ENCODE results near the gene IFNAR2. TPM values are rescaled to one million over a fixed set of nuclear protein-coding genes. Genes with fewer than 3 reads are reported as not detected.

Gene IFNAR2
- 23.7 TPM for total RNA-seq (2013)
- polyA plus RNA-seq (10 to 100 TPM; 47.7 to 79.8 (median 59.5) TPM), polyA minus RNA-seq (10.5 and 15.7 TPM in 2 replicates), total RNA-seq (29.5 to 104 (median 54.0) reads per million in 11 experiments)

GRCh38 chr21:33229784-33230544 is at the start of gene IFNAR2:
TSS of gene IFNAR2 (plus strand) at chr21:33229938. CDS start at chr21:33241923, 11,985 bp downstream.
- Mint-ChIP-seq H3K4me1 (peaks cover 49% of the 10 kb centered on the region), H3K27me3 (ENCODE audit: low read depth in 3 of 3) (peaks cover 0 to 3% (median under 1%) of the 10 kb centered on the region in 3 donors), H3K9me3 (no peaks in the 10 kb centered on the region), H3K4me3 (peak within 1 kb of the TSS; percentile 90 to 93), H3K36me3 (peaks cover 18 to 20% of the 10 kb centered on the region in 2 donors), H3K27ac (peak within 1 kb of the TSS; percentile 87 to 96 (median 92))
- peak within 1 kb of the TSS; percentile 72 for H2AFZ ChIP-seq (ENCODE audit: insufficient read depth, low read depth, low read length, poor library complexity, severe bottlenecking)
- intact Hi-C loops (cut with micrococcal nuclease) = loop anchor here (5.0 kb wide), 2 partner anchors 33 to 37 kb away; partner anchors contain the start of gene IL10RB (in 2 of the 2)
- H3K9me3 ChIP-seq (replicated peaks in 1 of 2; ENCODE audit: control insufficient read depth in 1 of 2, insufficient read depth in 1 of 2, low read length in 2 of 2) = no peaks in the 10 kb centered on the region
- H3K36me3 ChIP-seq (replicated peaks in 1 of 2; ENCODE audit: control insufficient read depth in 1 of 2, insufficient read depth in 2 of 2, low read length in 2 of 2) = peaks cover 0 to 7% of the 10 kb centered on the region in 2 donors
- peak within 1 kb of the TSS; percentile 88 to 95 for H3K27ac ChIP-seq (ENCODE audit: low read depth in 1 of 2, low read length in 2 of 2)
- H3K4me1 ChIP-seq (ENCODE audit: control insufficient read depth in 1 of 2, insufficient read depth in 2 of 2, low read length in 2 of 2) = peaks cover 43 to 54% of the 10 kb centered on the region in 2 donors
- peak within 1 kb of the TSS; percentile 92 to 99 (median 97) for H3K4me3 ChIP-seq (replicated peaks in 1 of 3; ENCODE audit: low read depth in 2 of 3, low read length in 3 of 3)
- peaks cover 9% of the 10 kb centered on the region for H4K20me1 ChIP-seq (ENCODE audit: insufficient read depth, low read length)
- peaks cover 53% of the 10 kb centered on the region for H3K79me2 ChIP-seq (ENCODE audit: insufficient read depth, low read length)
- H3K9ac ChIP-seq (ENCODE audit: insufficient read depth, low read length, poor library complexity, severe bottlenecking) = peak within 1 kb of the TSS; percentile 99
- DNase-seq = peak; percentile 58 to 69 (median 64)
- peak within 1 kb of the TSS; percentile 85 for H3K4me2 ChIP-seq (replicated peaks; ENCODE audit: extremely low read depth, low read length, poor library complexity, severe bottlenecking)
- WGBS (ENCODE audit: insufficient coverage) = under 1% methylated on average over 91 of the region's 95 CpGs
- no peaks in the 10 kb centered on the region for H3K27me3 ChIP-seq (ENCODE audit: control insufficient read depth in 2 of 2, insufficient read depth in 2 of 2, low read length in 2 of 2)
- no peak for TF ChIP-seq CTCF (IDR thresholded peaks at IDR 0.05)

- Mint-ChIP-seq H3K27ac (no peak overlapping the region), H3K36me3 (no peaks in the 10 kb centered on the region), H3K4me3 (no peak overlapping the region), H3K4me1 (peaks cover 21% of the 10 kb centered on the region), H3K27me3 (ENCODE audit: low read depth in 3 of 3) (peaks cover 3 to 10% (median 8%) of the 10 kb centered on the region in 3 donors), H3K9me3 (peaks cover 0 to 2% (median 0%) of the 10 kb centered on the region in 7 donors)
- Histone ChIP-seq H3K9me3 (replicated peaks in 1 of 2; ENCODE audit: control insufficient read depth in 1 of 2, insufficient read depth in 1 of 2, low read length in 2 of 2) (no peaks in the 10 kb centered on the region), H4K20me1 (ENCODE audit: insufficient read depth, low read length) (no peaks in the 10 kb centered on the region), H3K9ac (ENCODE audit: insufficient read depth, low read length, poor library complexity, severe bottlenecking) (no peak overlapping the region), H3K27ac (ENCODE audit: low read depth in 1 of 2, low read length in 2 of 2) (no peak overlapping the region), H2AFZ (ENCODE audit: insufficient read depth, low read depth, low read length, poor library complexity, severe bottlenecking) (no peak overlapping the region), H3K36me3 (replicated peaks in 1 of 2; ENCODE audit: control insufficient read depth in 1 of 2, insufficient read depth in 2 of 2, low read length in 2 of 2) (no peaks in the 10 kb centered on the region), H3K27me3 (ENCODE audit: control insufficient read depth in 2 of 2, insufficient read depth in 2 of 2, low read length in 2 of 2) (no peaks in the 10 kb centered on the region), H3K4me3 (replicated peaks in 1 of 3; ENCODE audit: low read depth in 2 of 3, low read length in 3 of 3) (no peak overlapping the region), H3K4me2 (replicated peaks; ENCODE audit: extremely low read depth, low read length, poor library complexity, severe bottlenecking) (no peak overlapping the region), H3K4me1 (ENCODE audit: control insufficient read depth in 1 of 2, insufficient read depth in 2 of 2, low read length in 2 of 2) (peaks cover 10 to 12% of the 10 kb centered on the region in 2 donors), H3K79me2 (ENCODE audit: insufficient read depth, low read length) (no peaks in the 10 kb centered on the region)
- no peak for DNase-seq
- intact Hi-C loops (cut with micrococcal nuclease) = loop anchor here in 1 of 2 donors (10.0 kb wide), 1 partner anchor 201 kb away; no protein-coding TSS in a partner anchor
- WGBS (ENCODE audit: insufficient coverage) = 100% methylated on average over 1 of the region's 6 CpGs
- TF ChIP-seq CTCF (IDR thresholded peaks at IDR 0.05) = no peak
Observed at GRCh38 chr21:33185852-33186251, 43.9 kb upstream of the IFNAR2 start.
